Iris pigment epithelial cell (primary cell): ENCODE results near the gene ACTL8.
A peak's percentile ranks its signal among the peaks of the same experiment; 100 is the strongest.

ENCODE experiments used
- DNase-seq: peaks from one replicate; pipeline ENCODE4 v3.0.0-alpha.2; 2011; ENCODE audit warnings: low read depth

ACTL8 gene

GRCh38 chr1:17805869-17806684 is 50.9 kb downstream of the ACTL8 start:
- DNase-seq, result no peak

DNA sequence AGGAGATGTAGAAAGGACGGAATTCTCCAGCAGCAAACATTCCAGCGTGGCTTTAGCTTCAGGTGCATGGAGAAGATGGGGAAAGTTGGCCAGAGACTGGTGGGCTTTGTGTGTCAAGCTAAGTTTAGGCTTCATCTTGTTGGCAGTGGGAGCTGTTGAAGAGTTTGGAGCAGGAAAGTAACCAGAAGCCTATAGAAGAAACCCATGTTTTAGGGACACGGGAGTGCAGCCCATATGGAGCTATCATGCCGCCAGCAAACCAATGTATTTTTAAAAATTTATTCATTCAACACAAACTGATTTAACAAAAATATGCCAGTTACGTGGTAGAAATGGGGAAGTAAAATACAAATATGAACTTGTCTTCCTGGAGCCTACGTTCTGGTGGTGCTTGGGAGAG is 53.7 kb downstream of the ACTL8 start:
- DNase-seq, result no peak

DNA sequence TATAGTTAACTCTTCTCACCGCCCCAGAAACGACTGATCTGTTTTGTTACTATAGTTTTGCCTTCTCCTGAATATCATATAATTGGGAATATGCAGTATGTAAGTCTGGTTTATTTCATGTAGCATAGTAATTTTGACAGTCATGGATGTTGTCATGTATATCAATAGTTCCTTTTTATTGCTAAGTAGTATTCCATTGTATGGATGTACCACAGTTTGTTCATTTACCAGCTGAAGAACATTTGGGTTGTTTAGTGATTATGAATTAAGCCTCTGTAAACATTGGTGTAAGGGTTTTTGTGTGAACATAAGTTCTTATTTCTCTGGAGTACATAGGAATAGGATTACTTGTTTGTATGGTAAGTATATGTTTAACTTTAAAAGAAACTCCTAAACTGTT is 55.5 kb downstream of the ACTL8 start:
- DNase-seq, result no peak

DNA sequence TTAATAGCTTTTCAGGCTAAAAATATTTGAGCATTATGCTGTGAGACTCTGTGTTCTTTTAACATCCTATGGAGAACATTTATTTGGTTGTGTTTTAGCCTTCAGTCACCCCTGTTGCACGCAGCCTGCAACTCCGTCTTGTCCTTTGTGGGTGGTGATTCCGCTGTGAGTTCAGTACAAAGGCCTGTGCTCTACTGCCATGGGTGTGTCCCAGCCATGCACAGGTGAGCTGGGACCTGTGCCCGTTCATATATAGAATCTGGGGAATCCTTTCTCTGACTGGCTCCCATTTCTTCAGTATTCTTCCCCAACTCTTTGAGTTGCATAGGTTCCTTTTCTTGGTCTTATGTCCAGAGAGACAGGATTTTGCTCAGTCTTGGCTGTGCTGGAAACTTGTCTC is 61.4 kb downstream of the ACTL8 start:
- DNase-seq, result no peak

- DNase-seq, result no peak
These were observed 64.1 kb downstream of the ACTL8 start for GRCh38 chr1:17819129-17819802.

- no peak for DNase-seq
These were observed 65.1 kb downstream of the ACTL8 start for GRCh38 chr1:17820198-17820597.

DNA sequence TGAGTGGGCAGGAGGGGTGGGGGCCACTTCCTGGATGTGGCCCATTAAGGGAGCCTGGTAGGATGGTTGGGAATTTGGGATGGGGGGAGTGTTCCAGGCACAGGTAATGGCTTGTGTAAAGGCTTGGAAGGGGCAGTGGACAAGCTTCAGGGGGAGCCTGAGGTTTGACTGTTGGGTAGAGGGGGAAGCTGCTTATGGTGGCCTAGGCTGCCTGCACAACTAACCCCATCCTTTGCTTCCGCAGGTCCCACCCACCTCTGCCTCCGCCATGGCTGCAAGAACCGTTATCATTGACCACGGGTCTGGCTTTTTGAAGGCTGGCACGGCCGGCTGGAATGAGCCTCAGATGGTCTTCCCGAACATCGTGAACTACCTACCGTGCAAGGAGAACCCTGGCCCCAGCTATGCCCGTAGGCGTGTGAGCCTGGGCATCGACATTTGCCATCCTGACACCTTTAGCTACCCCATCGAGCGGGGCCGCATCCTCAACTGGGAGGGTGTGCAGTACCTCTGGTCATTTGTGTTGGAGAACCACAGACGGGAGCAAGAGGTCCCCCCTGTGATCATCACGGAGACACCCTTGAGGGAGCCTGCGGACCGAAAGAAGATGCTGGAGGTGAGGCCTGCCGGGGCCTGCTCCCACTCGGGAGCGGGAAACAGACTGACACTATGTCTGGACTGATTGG is 67.8 kb downstream of the ACTL8 start:
- no peak for DNase-seq

GRCh38 chr1:17825273-17826164 is 70.4 kb downstream of the ACTL8 start:
- DNase-seq, result no peak

DNA sequence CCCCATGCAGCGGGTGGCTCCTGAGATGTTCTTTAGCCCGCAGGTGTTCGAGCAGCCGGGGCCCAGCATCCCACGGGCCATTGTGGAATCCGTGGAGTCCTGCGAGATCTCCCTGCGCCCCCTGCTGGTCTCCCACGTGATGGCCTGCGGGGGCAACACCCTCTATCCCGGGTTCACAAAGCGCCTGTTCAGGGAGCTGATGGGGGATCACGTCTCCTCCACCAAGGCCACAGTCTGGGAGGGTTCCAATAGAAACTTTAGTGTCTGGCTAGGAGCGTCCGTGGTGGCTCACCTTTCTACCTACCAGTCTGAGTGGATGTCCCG is 71.0 kb downstream of the ACTL8 start:
- DNase-seq, result peak; percentile 21

- no peak for DNase-seq
These were observed 73.9 kb downstream of the ACTL8 start for GRCh38 chr1:17828991-17829390.

- DNase-seq, result no peak
These were observed 74.4 kb downstream of the ACTL8 start for GRCh38 chr1:17829579-17829978.

GRCh38 chr1:17831597-17831996 is 76.5 kb downstream of the ACTL8 start:
- peak; percentile 49 for DNase-seq

- no peak for DNase-seq
These were observed 78.7 kb downstream of the ACTL8 start for GRCh38 chr1:17833661-17834501.

GRCh38 chr1:17834561-17835100 is 79.5 kb downstream of the ACTL8 start:
- DNase-seq, result no peak

- DNase-seq, result no peak
These were observed 82.3 kb downstream of the ACTL8 start for GRCh38 chr1:17837233-17838030.

DNA sequence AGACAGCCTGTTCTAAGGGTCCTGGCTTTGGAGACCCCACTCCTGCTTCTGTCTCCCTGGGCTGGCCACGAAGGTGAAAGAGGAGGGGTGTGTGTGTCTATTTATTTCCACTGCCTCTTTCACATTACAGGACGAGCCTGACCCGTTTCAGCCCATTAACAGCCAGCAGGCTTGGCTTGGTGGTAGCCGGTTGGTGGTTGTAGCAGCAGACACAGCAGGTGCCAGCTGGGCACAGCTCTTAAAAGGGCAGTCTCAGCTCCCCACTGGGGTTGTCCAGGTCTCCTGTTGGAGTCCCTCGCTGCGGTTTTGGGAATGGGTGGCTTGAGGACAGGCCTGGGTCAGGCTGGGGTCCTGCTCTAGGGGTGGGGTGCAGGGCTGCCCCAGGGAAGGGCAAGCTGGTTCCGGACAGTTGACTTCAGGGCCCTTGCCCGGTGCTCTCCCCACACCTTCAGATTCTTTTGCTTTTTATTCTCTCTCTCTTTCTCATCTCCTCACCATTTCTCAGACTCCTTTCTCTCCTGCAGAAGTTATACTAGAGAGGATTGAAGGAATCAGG is 84.6 kb downstream of the ACTL8 start:
- no peak for DNase-seq

GRCh38 chr1:17841944-17842343 is 86.8 kb downstream of the ACTL8 start:
- DNase-seq, result no peak

- DNase-seq, result no peak
These were observed 87.6 kb downstream of the ACTL8 start for GRCh38 chr1:17842686-17843085.

DNA sequence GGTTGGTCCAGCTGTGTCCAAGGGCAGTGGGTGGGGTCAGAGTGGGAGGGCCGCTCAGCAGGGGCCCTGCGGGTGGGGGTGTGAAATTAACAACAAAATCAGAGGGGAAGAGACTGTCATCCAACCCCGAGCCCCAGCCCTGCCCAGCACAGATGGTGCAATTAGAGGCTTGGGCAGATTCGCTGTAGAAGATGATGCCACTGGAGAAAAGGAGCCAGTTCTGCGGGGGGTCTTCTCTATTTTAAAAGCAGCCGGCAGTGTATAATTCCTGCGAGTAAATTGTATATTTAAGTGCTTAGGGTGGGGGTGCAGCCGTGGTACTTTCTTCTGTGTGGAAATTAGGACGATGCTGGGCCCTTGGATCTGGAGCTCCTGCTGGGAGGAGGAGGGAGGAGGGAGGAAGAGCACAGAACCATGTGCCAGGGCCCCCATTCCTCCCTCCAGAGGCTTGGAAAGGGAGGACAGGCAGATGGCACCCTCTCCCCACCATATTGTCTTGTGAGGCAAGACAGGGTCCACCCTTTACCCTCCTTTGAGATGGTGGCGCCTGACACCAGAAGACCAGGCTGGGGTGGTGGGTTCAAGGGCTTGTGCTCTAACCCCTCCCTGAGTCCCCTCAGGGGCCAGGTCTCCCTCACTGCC is 89.2 kb downstream of the ACTL8 start:
- no peak for DNase-seq
